ENCODE data around the gene TBC1D13. TPM values are rescaled to one million over a fixed set of nuclear protein-coding genes. Genes with fewer than 3 reads are reported as not detected.

TBC1D13 gene
- total RNA-seq, 1 donor from 2014 or later, result 24.3 TPM

DNA sequence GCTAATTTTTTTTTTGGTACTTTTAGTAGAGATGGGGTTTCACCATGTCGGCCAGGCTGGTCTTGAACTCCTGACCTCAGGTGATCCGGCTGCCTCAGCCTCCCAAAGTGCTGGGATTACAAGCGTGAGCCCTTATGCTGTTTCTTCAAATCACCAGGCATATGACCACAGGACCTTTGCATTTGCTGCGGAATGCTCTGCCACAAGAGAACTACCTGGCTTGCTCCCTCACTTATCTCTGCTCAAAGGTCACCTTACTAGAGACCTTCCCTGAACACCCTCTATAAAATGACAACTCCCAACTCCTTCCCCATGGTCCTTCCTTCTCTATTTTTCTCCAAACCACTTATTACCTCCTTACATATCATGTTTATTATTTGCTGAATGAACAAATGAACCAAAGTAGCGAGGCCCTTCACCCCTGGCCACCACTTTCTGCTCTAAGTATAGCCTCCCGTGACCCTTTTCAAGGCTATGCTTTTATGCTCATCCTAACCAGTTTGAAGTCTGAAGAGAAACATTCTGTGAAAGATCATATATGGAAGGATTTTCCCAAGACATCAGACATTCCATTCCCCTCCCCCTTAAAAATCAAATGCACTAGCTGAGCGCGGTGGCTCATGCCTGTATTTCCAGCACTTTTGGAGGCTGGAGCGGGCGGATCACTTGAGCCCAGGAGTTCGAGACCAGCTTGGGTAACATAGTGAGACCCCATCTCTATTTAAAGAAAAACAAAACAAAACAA is 16.6 kb upstream of the TBC1D13 start:
- peaks cover 7% of the 10 kb centered on the region for H3K4me1 Mint-ChIP-seq (ENCODE audit: low read depth, unreplicated experiment)
- no peaks in the 10 kb centered on the region for H3K27me3 Mint-ChIP-seq (ENCODE audit: low read depth, unreplicated experiment)
- peak overlapping the region; percentile 97 for H3K4me3 Mint-ChIP-seq (ENCODE audit: unreplicated experiment)
- FAIRE-seq, result no peak
- H4K20me1 ChIP-seq (ENCODE audit: insufficient read depth, low read length), result peaks cover 13% of the 10 kb centered on the region
- H3K27me3 ChIP-seq (ENCODE audit: insufficient read depth, low read length), result no peaks in the 10 kb centered on the region
- peaks cover 10% of the 10 kb centered on the region for H3K36me3 Mint-ChIP-seq (ENCODE audit: low read depth, unreplicated experiment)
- H3K4me2 ChIP-seq (ENCODE audit: low read length), result peak overlapping the region; percentile 98
- H3K27ac ChIP-seq (ENCODE audit: low read depth, low read length), result peak overlapping the region; percentile 78
- peaks cover 2% of the 10 kb centered on the region for H3K9me3 Mint-ChIP-seq (ENCODE audit: unreplicated experiment)
- peak overlapping the region; percentile 80 for H3K27ac Mint-ChIP-seq (ENCODE audit: unreplicated experiment)
- peaks cover 9% of the 10 kb centered on the region for H3K4me1 ChIP-seq (ENCODE audit: insufficient read depth, low read length)
- H3K79me2 ChIP-seq (ENCODE audit: insufficient read depth, low read length), result peaks cover 35% of the 10 kb centered on the region
- no peak for DNase-seq (ENCODE audit: low read depth)
- H3K9me3 ChIP-seq (ENCODE audit: insufficient read depth, low read depth, low read length), result no peaks in the 10 kb centered on the region
- H3K36me3 ChIP-seq (ENCODE audit: insufficient read depth, low read length), result no peaks in the 10 kb centered on the region
- TF ChIP-seq, protein P1, sequence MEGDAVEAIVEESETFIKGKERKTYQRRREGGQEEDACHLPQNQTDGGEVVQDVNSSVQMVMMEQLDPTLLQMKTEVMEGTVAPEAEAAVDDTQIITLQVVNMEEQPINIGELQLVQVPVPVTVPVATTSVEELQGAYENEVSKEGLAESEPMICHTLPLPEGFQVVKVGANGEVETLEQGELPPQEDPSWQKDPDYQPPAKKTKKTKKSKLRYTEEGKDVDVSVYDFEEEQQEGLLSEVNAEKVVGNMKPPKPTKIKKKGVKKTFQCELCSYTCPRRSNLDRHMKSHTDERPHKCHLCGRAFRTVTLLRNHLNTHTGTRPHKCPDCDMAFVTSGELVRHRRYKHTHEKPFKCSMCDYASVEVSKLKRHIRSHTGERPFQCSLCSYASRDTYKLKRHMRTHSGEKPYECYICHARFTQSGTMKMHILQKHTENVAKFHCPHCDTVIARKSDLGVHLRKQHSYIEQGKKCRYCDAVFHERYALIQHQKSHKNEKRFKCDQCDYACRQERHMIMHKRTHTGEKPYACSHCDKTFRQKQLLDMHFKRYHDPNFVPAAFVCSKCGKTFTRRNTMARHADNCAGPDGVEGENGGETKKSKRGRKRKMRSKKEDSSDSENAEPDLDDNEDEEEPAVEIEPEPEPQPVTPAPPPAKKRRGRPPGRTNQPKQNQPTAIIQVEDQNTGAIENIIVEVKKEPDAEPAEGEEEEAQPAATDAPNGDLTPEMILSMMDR (IDR thresholded peaks at IDR 0.05; ENCODE audit: insufficient read depth, low read depth, low read length), result no peak
- no peak for TF ChIP-seq EZH2 (IDR thresholded peaks at IDR 0.05; ENCODE audit: insufficient read depth, low read length)
- H2AFZ ChIP-seq (ENCODE audit: low read depth, low read length), result no peak overlapping the region
- peak overlapping the region; percentile 94 for H3K9ac ChIP-seq (ENCODE audit: low read length)
- H3K4me3 ChIP-seq (ENCODE audit: insufficient read depth, low read depth, low read length), result peak overlapping the region; percentile 81

DNA sequence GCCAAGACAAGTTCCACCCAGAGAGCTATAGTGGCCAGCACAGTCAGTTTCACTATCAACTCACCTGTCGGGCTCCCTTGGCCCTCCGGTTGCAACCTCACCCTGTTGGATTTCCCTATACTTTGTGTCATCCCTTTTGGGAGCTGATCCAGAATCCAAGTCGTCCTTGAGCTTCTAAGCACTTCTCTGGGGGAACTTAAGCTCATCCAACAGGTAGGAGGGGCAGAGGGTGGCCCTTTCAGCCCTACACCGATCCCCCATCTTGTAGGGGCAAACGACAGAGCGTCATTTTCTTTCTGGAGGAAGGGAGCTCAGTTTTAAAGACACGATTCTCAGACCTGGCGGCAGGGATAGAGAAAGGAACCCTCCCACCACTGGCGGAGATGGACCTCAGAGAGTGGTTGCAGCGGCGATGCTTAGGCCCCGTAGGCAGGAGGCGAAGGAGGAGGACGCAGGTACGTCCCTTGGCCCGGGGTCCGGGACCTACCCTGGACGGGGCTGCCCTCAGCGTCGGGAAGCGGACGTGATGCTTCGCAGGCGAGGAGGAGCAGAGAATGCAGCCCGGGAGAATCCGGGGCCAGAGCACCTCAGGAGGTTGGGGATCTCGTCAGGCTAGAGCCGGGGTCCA is 15.8 kb upstream of the TBC1D13 start:
- Histone ChIP-seq H3K4me3 (ENCODE audit: insufficient read depth, low read depth, low read length) (peak overlapping the region; percentile 81), H3K4me2 (ENCODE audit: low read length) (peak overlapping the region; percentile 98), H2AFZ (ENCODE audit: low read depth, low read length) (peak overlapping the region; percentile 81), H3K4me1 (ENCODE audit: insufficient read depth, low read length) (peaks cover 9% of the 10 kb centered on the region), H3K36me3 (ENCODE audit: insufficient read depth, low read length) (no peaks in the 10 kb centered on the region), H3K27ac (ENCODE audit: low read depth, low read length) (peak overlapping the region; percentile 78), H3K9ac (ENCODE audit: low read length) (peak overlapping the region; percentile 94), H3K79me2 (ENCODE audit: insufficient read depth, low read length) (peaks cover 35% of the 10 kb centered on the region), H3K9me3 (ENCODE audit: insufficient read depth, low read depth, low read length) (no peaks in the 10 kb centered on the region), H4K20me1 (ENCODE audit: insufficient read depth, low read length) (peaks cover 13% of the 10 kb centered on the region), H3K27me3 (ENCODE audit: insufficient read depth, low read length) (no peaks in the 10 kb centered on the region)
- DNase-seq (ENCODE audit: low read depth) (peak; percentile 7), FAIRE-seq (no peak)
- peak overlapping the region; percentile 97 for H3K4me3 Mint-ChIP-seq (ENCODE audit: unreplicated experiment)
- TF ChIP-seq, protein P1 (IDR thresholded peaks at IDR 0.05; ENCODE audit: insufficient read depth, low read depth, low read length), result no peak
- no peak for TF ChIP-seq EZH2 (IDR thresholded peaks at IDR 0.05; ENCODE audit: insufficient read depth, low read length)
- peaks cover 7% of the 10 kb centered on the region for H3K4me1 Mint-ChIP-seq (ENCODE audit: low read depth, unreplicated experiment)
- H3K9me3 Mint-ChIP-seq (ENCODE audit: unreplicated experiment), result peaks cover 6% of the 10 kb centered on the region
- H3K27ac Mint-ChIP-seq (ENCODE audit: unreplicated experiment), result peak overlapping the region; percentile 80
- H3K27me3 Mint-ChIP-seq (ENCODE audit: low read depth, unreplicated experiment), result no peaks in the 10 kb centered on the region
- peaks cover 10% of the 10 kb centered on the region for H3K36me3 Mint-ChIP-seq (ENCODE audit: low read depth, unreplicated experiment)
